Activated CD8-positive, alpha-beta T cell treated with anti-CD3 and anti-CD28 coated beads, Interleukin-2, amount 10 ng/mL, durations not matched to agents 7 days and 5 days (primary cell): Measurements from ENCODE around the gene ABHD18. TPM values are rescaled to one million over a fixed set of nuclear protein-coding genes. Genes with fewer than 3 reads are reported as not detected.
"Not testable (repeated sequence)": the region's sequence is repeated elsewhere in the genome, so short reads cannot be mapped to it uniquely, and the experiment has no call there.

Source experiments
- ATAC-seq: fragments of 150-1000 bp; cut with Tn5 transposase; one replicate; pipeline ENCODE4 v1.10.0; 2021; ENCODE audit warnings: moderate library complexity
- CTCF ChIA-PET: fragments of 350-600 bp; sonication (Branson Sonifier 250); formaldehyde crosslinking; loops from one replicate; lab custom pipeline; 2021; ENCODE audit warnings: antibody characterized with exemption; lab: Charles Lee
- POLR2A ChIA-PET: fragments of 350-600 bp; sonication (Branson Sonifier 250); formaldehyde crosslinking; loops from one replicate; lab custom pipeline; 2021; ENCODE audit warnings: antibody characterized with exemption; lab: Charles Lee
- DNase-seq: peaks from one replicate; pipeline ENCODE4 v3.0.0-alpha.2; 2020
- H3K27ac Mint-ChIP-seq: one replicate; pipeline ENCODE4 v1.8.0; 2021; ENCODE audit warnings: mild to moderate bottlenecking, mixed read lengths
- H3K27me3 Mint-ChIP-seq: one replicate; pipeline ENCODE4 v1.8.0; 2021; ENCODE audit warnings: low read depth, mixed read lengths
- H3K36me3 Mint-ChIP-seq: one replicate; pipeline ENCODE4 v1.8.0; 2021; ENCODE audit warnings: low read depth, mixed read lengths
- H3K4me1 Mint-ChIP-seq: one replicate; pipeline ENCODE4 v1.8.0; 2021; ENCODE audit warnings: low read depth, mixed read lengths
- H3K4me3 Mint-ChIP-seq: one replicate; pipeline ENCODE4 v1.8.0; 2021; ENCODE audit warnings: mild to moderate bottlenecking, mixed read lengths
- H3K9me3 Mint-ChIP-seq: one replicate; pipeline ENCODE4 v1.8.0; 2022; ENCODE audit warnings: mixed read lengths; ENCODE audit not compliant: insufficient read depth
- total RNA-seq, 2 experiments: library from RNA; stranded (reverse); gene quantifications; one replicate each; pipeline ENCODE4 v1.2.3, GENCODE V29; 2021

Gene ABHD18
- total RNA-seq, 2 experiments from 2014 or later, result 26.4 to 26.5 TPM

DNA sequence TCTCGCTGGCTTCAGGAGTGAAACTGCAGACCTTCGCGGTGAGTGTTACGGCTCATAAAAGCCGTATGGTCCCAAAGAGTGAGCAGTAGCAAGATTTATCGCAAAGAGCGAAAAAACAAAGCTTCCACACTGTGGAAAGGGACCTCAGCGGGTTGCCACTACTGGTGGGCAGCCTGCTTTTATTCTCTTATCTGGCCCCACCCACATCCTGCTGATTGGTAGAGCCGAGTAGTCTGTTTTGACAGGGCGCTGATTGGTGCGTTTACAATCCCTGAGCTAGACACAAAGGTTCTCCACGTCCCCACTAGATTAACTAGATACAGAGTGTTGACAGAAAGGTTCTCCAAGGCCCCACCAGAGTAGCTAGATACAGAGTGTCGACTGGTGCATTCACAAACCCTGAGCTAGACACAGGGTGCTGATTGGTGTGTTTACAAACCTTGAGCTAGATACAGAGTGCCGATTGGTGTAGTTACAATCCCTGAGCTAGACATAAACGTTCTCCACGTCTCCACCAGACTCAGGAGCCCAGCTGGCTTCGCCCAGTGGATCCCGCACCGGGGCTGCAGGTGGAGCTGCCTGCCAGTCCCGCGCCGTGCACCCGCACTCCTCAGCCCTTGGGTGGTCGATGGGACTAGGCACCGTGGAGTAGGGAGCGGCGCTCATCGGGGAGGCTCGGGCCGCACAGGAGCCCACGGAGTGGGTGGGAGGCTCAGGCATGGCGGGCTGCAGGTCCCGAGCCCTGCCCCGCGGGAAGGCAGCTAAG lies 1.4 kb upstream of the ABHD18 start:
- Mint-ChIP-seq H3K36me3 (peaks cover 20% of the 10 kb centered on the region), H3K4me1 (peaks cover 34% of the 10 kb centered on the region), H3K4me3 (peak overlapping the region; percentile 76), H3K27ac (peak overlapping the region; percentile 70)
- POLR2A ChIA-PET, result interaction anchor here (0.8 to 1.5 kb wide), 6 partner anchors 12 to 1129 kb away, joined by 3 to 6 read pairs (median 4); partner anchors contain the start of genes LARP1B and SCLT1
- H3K27me3 Mint-ChIP-seq, DNase-seq, H3K9me3 Mint-ChIP-seq, ATAC-seq: not testable (repeated sequence)
- CTCF ChIA-PET, result interaction anchor here (1.2 kb wide), 1 partner anchor 97 kb away, joined by 3 read pairs; the partner anchor contains the start of gene LARP1B

DNA sequence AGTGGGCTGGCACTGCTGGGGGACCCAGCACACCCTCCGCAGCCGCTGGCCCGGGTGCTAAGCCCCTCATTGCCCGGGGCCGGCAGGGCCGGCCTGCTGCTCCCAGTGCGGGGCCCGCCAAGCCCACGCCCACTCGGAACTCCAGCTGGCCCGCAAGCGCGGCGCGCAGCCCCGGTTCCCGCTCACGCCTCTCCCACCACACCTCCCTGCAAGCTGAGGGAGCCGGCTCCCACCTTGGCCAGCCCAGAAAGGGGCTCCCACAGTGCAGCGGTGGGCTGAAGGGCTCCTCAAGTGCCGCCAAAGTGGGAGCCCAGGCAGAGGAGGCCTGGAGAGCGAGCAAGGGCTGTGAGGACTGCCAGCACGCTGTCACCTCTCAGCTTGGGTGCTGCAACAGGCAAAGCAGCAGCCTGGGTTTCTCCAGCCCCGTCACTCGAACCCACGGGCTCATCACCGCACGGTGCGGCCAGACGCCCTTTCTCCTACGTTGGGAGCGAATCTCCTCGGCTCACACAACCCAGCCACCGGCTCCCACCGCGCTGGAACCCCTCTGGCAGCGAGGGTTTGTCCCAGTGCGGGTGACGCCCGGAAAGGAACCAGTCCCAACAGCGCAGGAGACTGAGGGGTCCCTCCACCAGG lies 662 bp upstream of the ABHD18 start:
- ChIA-PET POLR2A (interaction anchor here (0.8 to 1.9 kb wide), 10 partner anchors 10 to 1128 kb away, joined by 3 to 38 read pairs (median 4); partner anchors contain the start of genes LARP1B, PLK4 and SCLT1), CTCF (interaction anchor here (0.8 to 1.6 kb wide), 6 partner anchors 17 to 104 kb away, joined by 3 to 14 read pairs (median 4); partner anchors contain the start of genes LARP1B and PLK4)
- not testable (repeated sequence) for ATAC-seq, DNase-seq, H3K9me3 Mint-ChIP-seq, H3K27me3 Mint-ChIP-seq
- Mint-ChIP-seq H3K4me1 (peaks cover 36% of the 10 kb centered on the region), H3K27ac (peak overlapping the region; percentile 99), H3K4me3 (peak overlapping the region; percentile 97), H3K36me3 (peaks cover 21% of the 10 kb centered on the region)

DNA sequence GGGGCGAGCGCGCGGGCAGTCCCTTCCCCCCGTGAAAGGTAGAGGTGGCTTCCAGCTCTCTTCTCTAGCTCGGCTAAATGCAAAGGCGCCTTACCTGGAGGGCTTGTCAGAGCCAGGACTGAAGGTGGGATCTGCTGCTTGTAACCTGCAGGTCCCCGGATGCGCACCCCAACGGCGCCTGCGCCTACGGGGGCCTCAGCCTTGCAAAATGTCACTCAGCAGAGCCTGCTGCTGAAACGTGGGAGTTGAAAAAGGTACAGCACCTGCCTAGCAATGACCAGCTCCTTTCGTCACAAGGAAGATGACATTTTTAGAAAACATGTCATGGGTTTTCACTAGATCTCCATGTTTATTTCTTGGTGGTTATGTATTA lies 583 bp downstream of the ABHD18 start:
- Mint-ChIP-seq H3K4me3 (peak overlapping the region; percentile 97), H3K27ac (peak overlapping the region; percentile 99), H3K9me3 (no peaks in the 10 kb centered on the region), H3K4me1 (peaks cover 36% of the 10 kb centered on the region), H3K36me3 (peaks cover 22% of the 10 kb centered on the region), H3K27me3 (no peaks in the 10 kb centered on the region)
- DNase-seq (peak; percentile 82), ATAC-seq (peak; percentile 34)
- CTCF ChIA-PET, result interaction anchor here (0.8 to 1.6 kb wide), 9 partner anchors 8 to 320 kb away, joined by 3 to 14 read pairs (median 3); partner anchors contain the start of gene PLK4
- POLR2A ChIA-PET, result interaction anchor here (1.1 to 1.9 kb wide), 9 partner anchors 8 to 846 kb away, joined by 3 to 38 read pairs (median 5); partner anchors contain the start of genes LARP1B and PLK4

DNA sequence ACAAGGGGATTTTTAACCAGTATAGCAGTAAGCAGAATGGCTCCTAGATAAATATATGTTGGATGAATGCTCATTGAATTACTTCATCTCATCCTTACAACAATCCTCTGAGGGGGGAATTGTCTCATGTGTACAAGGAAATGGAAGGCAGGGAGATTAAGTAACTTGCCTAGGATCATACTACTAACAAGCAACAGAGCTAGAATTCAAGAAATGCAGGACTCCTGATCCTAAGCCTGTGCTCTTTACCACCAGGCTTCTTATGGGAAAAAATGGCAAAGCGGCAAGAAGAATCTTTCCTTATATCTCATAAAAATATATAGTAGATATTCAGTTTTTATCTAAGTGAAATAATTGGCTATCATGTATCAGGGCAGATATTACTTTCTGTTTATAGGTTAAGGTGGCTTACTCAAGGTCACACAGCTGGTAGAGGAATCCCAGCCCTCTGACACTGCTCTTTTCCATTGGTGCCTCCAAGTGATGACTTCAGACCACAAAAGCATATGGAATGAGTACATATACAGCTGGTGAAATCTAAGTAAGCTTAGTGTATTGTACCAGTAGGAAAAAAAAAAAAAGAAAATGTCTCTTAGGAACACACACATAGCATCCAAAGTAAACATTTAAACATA lies 2.1 kb downstream of the ABHD18 start:
- H3K27ac Mint-ChIP-seq, result no peak overlapping the region
- H3K4me3 Mint-ChIP-seq, result no peak overlapping the region
- peaks cover 36% of the 10 kb centered on the region for H3K4me1 Mint-ChIP-seq
- peaks cover 27% of the 10 kb centered on the region for H3K36me3 Mint-ChIP-seq
- no peaks in the 10 kb centered on the region for H3K27me3 Mint-ChIP-seq
- POLR2A ChIA-PET, result no interaction called here
- ATAC-seq (no peak), DNase-seq (no peak)
- no peaks in the 10 kb centered on the region for H3K9me3 Mint-ChIP-seq
- CTCF ChIA-PET, result no interaction called here

DNA sequence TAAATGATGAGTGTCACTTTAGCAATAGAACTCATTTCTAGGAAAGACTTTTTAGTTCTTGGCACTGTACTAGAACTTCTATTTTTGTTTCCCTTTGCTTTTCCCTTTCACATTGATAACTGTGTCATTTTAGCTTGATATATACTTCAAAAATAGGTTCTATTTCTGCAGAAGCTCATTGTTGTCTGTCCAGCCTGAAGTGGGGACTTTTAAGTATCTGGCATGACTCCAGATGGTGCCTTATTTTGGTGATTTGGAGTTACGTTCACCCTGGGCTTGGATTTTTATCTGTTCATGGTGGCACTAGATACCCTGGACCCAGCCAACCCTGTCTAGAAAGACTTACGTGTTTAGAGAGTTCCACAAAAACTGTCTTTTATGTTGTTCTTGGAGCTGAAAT lies 3.4 kb downstream of the ABHD18 start:
- DNase-seq (no peak), ATAC-seq (no peak)
- Mint-ChIP-seq H3K4me1 (peaks cover 27% of the 10 kb centered on the region), H3K36me3 (peaks cover 23% of the 10 kb centered on the region), H3K27ac (no peak overlapping the region), H3K27me3 (no peaks in the 10 kb centered on the region), H3K4me3 (no peak overlapping the region), H3K9me3 (no peaks in the 10 kb centered on the region)
- CTCF ChIA-PET, result no interaction called here
- POLR2A ChIA-PET, result no interaction called here

DNA sequence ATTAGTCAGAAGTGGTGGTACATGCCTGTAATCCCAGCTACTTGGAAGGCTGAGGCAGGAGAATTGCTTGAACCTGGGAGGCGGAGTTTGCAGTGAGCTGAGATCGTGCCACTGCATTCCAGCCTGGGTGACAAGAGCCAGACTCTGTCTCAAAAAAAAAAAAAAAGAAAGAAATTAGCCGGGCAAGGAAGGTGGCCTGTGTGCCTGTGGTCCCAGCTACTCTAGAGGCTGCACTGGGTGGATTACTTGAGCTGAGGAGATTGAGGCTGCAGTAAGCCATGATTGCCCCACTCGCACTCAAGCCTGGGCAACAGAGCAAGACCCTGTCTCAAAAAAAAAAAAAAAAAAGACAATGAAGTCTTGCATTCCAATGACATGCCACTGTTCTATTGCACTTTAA lies 5.7 kb downstream of the ABHD18 start:
- DNase-seq, POLR2A ChIA-PET, H3K4me3 Mint-ChIP-seq, H3K27ac Mint-ChIP-seq, H3K27me3 Mint-ChIP-seq, H3K9me3 Mint-ChIP-seq, CTCF ChIA-PET, ATAC-seq: not testable (repeated sequence)
- Mint-ChIP-seq H3K36me3 (peaks cover 31% of the 10 kb centered on the region), H3K4me1 (peaks cover 23% of the 10 kb centered on the region)

DNA sequence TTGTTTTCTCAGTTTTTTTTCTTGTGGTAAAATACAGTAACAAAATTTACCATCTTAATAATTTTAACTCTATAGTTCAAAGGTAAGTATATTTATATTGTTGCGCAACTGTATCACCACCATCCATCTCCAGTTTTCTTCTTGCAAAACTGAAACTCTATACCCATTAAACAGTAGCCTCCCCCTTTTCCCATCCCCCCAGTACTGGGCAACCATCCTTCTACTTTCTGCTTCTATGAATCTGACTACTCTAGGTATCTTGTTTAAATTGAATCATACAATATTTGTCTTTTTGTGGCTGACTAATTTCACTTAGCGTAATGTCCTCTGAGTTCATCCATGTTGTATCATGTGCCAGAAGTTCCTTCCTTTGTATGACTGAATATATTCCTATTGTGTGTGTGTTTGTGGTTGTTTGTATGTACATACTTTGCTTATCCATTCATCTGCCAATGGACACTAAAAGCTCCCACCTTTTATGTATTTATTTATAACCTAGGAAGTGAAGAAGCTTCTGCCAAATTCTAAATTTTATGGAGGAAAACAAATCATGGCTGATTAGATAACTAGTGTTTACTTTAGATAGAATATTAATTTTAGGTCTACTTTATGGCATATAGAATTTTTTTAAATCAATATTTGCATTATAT lies 10.0 kb downstream of the ABHD18 start:
- ChIA-PET CTCF (no interaction called here), POLR2A (interaction anchor here (1.2 kb wide), 1 partner anchor 10 kb away, joined by 5 read pairs; the partner anchor contains the start of genes ABHD18 and MFSD8)
- peaks cover 6% of the 10 kb centered on the region for H3K4me1 Mint-ChIP-seq
- H3K9me3 Mint-ChIP-seq, result no peaks in the 10 kb centered on the region
- H3K4me3 Mint-ChIP-seq, result no peak overlapping the region
- ATAC-seq (no peak), DNase-seq (no peak)
- peaks cover 32% of the 10 kb centered on the region for H3K36me3 Mint-ChIP-seq
- no peak overlapping the region for H3K27ac Mint-ChIP-seq
- H3K27me3 Mint-ChIP-seq, result no peaks in the 10 kb centered on the region

DNA sequence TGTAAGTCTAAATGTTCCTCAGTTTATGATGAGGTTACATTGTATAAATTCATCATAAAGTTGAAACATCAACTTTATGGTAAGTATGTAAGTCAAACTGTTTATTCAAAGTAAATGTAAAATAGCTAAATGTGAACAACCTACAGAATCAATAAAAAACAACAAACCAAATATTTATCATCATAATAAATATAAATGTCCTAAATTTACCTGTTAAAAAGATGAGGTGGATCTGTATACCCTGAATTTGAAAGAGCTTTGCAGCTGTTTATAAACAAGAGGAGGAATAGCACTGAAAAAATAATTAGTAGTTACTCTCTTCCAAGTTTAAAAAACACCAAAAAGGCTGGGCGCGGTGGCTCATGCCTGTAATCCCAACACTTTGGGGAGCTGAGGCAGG lies 13.7 kb downstream of the ABHD18 start:
- DNase-seq (no peak), ATAC-seq (no peak)
- Mint-ChIP-seq H3K36me3 (peaks cover 20% of the 10 kb centered on the region), H3K27ac (no peak overlapping the region), H3K4me3 (no peak overlapping the region), H3K27me3 (no peaks in the 10 kb centered on the region), H3K4me1 (peaks cover 4% of the 10 kb centered on the region), H3K9me3 (no peaks in the 10 kb centered on the region)
- CTCF ChIA-PET, result no interaction called here
- POLR2A ChIA-PET, result interaction anchor here (0.9 kb wide), 1 partner anchor 14 kb away, joined by 4 read pairs; the partner anchor contains the start of genes ABHD18 and MFSD8

DNA sequence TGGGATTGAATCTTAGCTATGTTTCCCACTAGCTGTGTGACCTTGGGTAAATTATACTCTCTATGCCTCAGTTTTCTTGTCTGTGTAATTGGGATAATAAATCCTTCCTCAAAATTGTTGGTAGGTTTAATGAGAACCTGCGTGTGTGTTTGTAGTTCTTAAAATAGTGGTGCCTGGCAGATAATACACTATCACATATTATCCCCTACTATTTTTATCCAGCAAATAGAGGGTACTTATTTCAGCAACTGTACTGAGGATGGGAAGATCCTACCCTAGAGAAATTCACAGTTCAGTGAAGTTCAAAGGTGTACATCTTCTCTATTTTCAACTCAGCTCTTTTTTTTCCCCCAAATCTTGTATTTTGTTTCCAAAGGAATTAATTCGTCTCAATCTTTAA lies 17.2 kb downstream of the ABHD18 start:
- Mint-ChIP-seq H3K27me3 (no peaks in the 10 kb centered on the region), H3K27ac (no peak overlapping the region), H3K4me1 (no peaks in the 10 kb centered on the region), H3K4me3 (no peak overlapping the region), H3K9me3 (no peaks in the 10 kb centered on the region), H3K36me3 (peaks cover 21% of the 10 kb centered on the region)
- ATAC-seq (no peak), DNase-seq (no peak)
- ChIA-PET CTCF (no interaction called here), POLR2A (no interaction called here)

DNA sequence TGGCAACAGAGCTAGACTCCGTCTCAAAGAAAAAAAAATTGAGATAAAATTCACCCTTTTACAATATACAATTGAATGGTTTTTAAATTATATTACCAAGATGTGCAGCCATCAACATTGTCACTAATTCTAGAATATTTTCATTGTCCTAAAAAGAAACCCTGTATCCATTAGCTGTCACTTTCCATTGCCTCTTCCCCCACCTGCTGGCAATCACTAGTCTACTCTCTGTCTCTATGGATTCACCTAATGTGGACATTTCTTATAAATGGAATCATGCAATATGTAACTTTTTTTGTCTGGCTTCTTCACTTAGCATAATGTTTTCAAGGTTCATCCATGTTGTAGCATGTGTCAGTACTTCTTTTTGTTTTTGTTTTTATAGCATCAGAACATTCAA lies 20.8 kb downstream of the ABHD18 start:
- H3K4me1 Mint-ChIP-seq, result no peaks in the 10 kb centered on the region
- H3K9me3 Mint-ChIP-seq, result no peaks in the 10 kb centered on the region
- peaks cover 25% of the 10 kb centered on the region for H3K36me3 Mint-ChIP-seq
- ChIA-PET POLR2A (no interaction called here), CTCF (interaction anchor here (0.9 kb wide), 1 partner anchor 25 kb away, joined by 3 read pairs; no protein-coding TSS in a partner anchor)
- DNase-seq (no peak), ATAC-seq (no peak)
- no peak overlapping the region for H3K4me3 Mint-ChIP-seq
- no peaks in the 10 kb centered on the region for H3K27me3 Mint-ChIP-seq
- no peak overlapping the region for H3K27ac Mint-ChIP-seq

DNA sequence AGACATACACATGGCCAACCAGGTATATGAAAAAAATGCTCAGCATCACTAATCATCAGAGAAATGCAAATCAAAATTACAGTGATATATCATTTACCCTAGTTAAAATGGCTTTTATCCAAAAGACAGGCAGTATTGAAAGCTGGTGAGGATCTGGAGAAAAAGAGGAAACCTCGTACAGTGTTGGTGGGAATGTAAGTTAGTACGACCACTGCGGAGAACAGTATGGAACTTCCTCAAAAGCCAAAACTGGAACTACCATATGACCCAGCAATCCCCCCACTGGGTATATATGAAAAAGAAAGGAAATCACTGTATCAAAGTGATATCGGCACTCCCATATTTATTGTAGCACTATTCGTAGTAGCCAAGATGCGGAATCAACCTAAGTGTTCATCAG lies 23.4 kb downstream of the ABHD18 start:
- ChIA-PET POLR2A (no interaction called here), CTCF (no interaction called here)
- H3K27ac Mint-ChIP-seq, result no peak overlapping the region
- H3K4me1 Mint-ChIP-seq, result peaks cover 7% of the 10 kb centered on the region
- H3K36me3 Mint-ChIP-seq, result peaks cover 33% of the 10 kb centered on the region
- H3K4me3 Mint-ChIP-seq, result no peak overlapping the region
- no peaks in the 10 kb centered on the region for H3K9me3 Mint-ChIP-seq
- ATAC-seq, result no peak
- DNase-seq, result no peak
- H3K27me3 Mint-ChIP-seq, result no peaks in the 10 kb centered on the region
